ENCODE measurements around the gene VCPKMT.
"Not testable (repeated sequence)": the region's sequence is repeated elsewhere in the genome, so short reads cannot be mapped to it uniquely, and the experiment has no call there.

Gene VCPKMT

GRCh38 chr14:50083467-50084337, 32.7 kb downstream of the VCPKMT start:
- no peak for DNase-seq (ENCODE audit: low read depth)
- no peak overlapping the region for H3K4me3 ChIP-seq (ENCODE audit: control insufficient read depth, low read depth, low read length)
- TF ChIP-seq CTCF (IDR thresholded peaks at IDR 0.05; ENCODE audit: control insufficient read depth, insufficient read depth, low read depth, low read length, missing control alignments): no peak

GRCh38 chr14:50082784-50083466, 33.4 kb downstream of the VCPKMT start:
- no peak for DNase-seq (ENCODE audit: low read depth)
- H3K4me3 ChIP-seq (ENCODE audit: control insufficient read depth, low read depth, low read length): no peak overlapping the region
- TF ChIP-seq CTCF (IDR thresholded peaks at IDR 0.05; ENCODE audit: control insufficient read depth, insufficient read depth, low read depth, low read length, missing control alignments): no peak

- no peak for DNase-seq (ENCODE audit: low read depth)
- no peak for TF ChIP-seq CTCF (IDR thresholded peaks at IDR 0.05; ENCODE audit: control insufficient read depth, insufficient read depth, low read depth, low read length, missing control alignments)
- no peak overlapping the region for H3K4me3 ChIP-seq (ENCODE audit: control insufficient read depth, low read depth, low read length)
Measured at GRCh38 chr14:50082308-50082742, 34.0 kb downstream of the VCPKMT start.

- not testable (repeated sequence) for H3K4me3 ChIP-seq (ENCODE audit: control insufficient read depth, low read depth, low read length); DNase-seq (ENCODE audit: low read depth)
Measured at GRCh38 chr14:50079103-50079502, 37.3 kb downstream of the VCPKMT start.

GRCh38 chr14:50073663-50074062, 42.7 kb downstream of the VCPKMT start:
- DNase-seq (ENCODE audit: low read depth); H3K4me3 ChIP-seq (ENCODE audit: control insufficient read depth, low read depth, low read length): not testable (repeated sequence)

GRCh38 chr14:50072395-50072794, 44.0 kb downstream of the VCPKMT start:
- no peak for TF ChIP-seq CTCF (IDR thresholded peaks at IDR 0.05; ENCODE audit: control insufficient read depth, insufficient read depth, low read depth, low read length, missing control alignments)

GRCh38 chr14:50070840-50071548, 45.4 kb downstream of the VCPKMT start:
- DNase-seq (ENCODE audit: low read depth): no peak
- H3K4me3 ChIP-seq (ENCODE audit: control insufficient read depth, low read depth, low read length): no peak overlapping the region
- TF ChIP-seq CTCF (IDR thresholded peaks at IDR 0.05; ENCODE audit: control insufficient read depth, insufficient read depth, low read depth, low read length, missing control alignments): no peak

More at GRCh38 chr14:50072395-50072794, 44.0 kb downstream of the VCPKMT start:
- no peak for DNase-seq (ENCODE audit: low read depth)
- H3K4me3 ChIP-seq (ENCODE audit: control insufficient read depth, low read depth, low read length): no peak overlapping the region

Measured in AG09309 (cell line).